Chondrocyte (in vitro differentiated cells): ENCODE results near the gene EFNA2. TPM values are rescaled to one million over a fixed set of nuclear protein-coding genes. Genes with fewer than 3 reads are reported as not detected.
"Not testable (repeated sequence)": the region's sequence is repeated elsewhere in the genome, so short reads cannot be mapped to it uniquely, and the experiment has no call there.

ENCODE experiments used
- DNase-seq: peaks from one replicate; pipeline ENCODE4 v3.0.0; 2021; ENCODE audit warnings: mixed read lengths, low spot score
- H3K27ac Mint-ChIP-seq: one replicate; pipeline ENCODE4 v1.8.0; 2021; ENCODE audit warnings: mild to moderate bottlenecking, moderate library complexity, mixed read lengths; ENCODE audit not compliant: unreplicated experiment
- H3K27me3 Mint-ChIP-seq: 2 replicates; pipeline ENCODE4 v1.8.0; 2021; ENCODE audit warnings: low read depth, mixed read lengths
- H3K36me3 Mint-ChIP-seq: 2 replicates; pipeline ENCODE4 v1.8.0; 2021; ENCODE audit warnings: low read depth, mixed read lengths
- H3K4me1 Mint-ChIP-seq: 2 replicates; pipeline ENCODE4 v1.8.0; 2021; ENCODE audit warnings: low read depth, mild to moderate bottlenecking, mixed read lengths
- H3K4me3 Mint-ChIP-seq: one replicate; pipeline ENCODE4 v1.8.0; 2021; ENCODE audit warnings: mild to moderate bottlenecking, moderate library complexity, mixed read lengths; ENCODE audit not compliant: unreplicated experiment
- H3K9me3 Mint-ChIP-seq: 2 replicates; pipeline ENCODE4 v1.8.0; 2021; ENCODE audit warnings: low read depth, mixed read lengths
- CTCF ChIP-seq: fragments of 200-600 bp; sonication (generic); IDR thresholded peaks from 2 replicates; pipeline ENCODE4 v1.5.0; 2021; ENCODE audit warnings: antibody characterized with exemption, mild to moderate bottlenecking, moderate library complexity
- total RNA-seq: library from RNA; stranded (reverse); gene quantifications from 3 replicates; pipeline ENCODE4 v1.2.1, GENCODE V29; 2021

Gene EFNA2
- total RNA-seq, 1 donor from 2014 or later, result 7.0 TPM

GRCh38 chr19:1298235-1298634 lies 12.6 kb downstream of the EFNA2 start:
- H3K27ac Mint-ChIP-seq, result no peak overlapping the region
- H3K4me1 Mint-ChIP-seq, result no peaks in the 10 kb centered on the region
- TF ChIP-seq CTCF, result no peak
- no peaks in the 10 kb centered on the region for H3K9me3 Mint-ChIP-seq
- H3K36me3 Mint-ChIP-seq, result no peaks in the 10 kb centered on the region
- DNase-seq, result no peak
- H3K27me3 Mint-ChIP-seq, result no peaks in the 10 kb centered on the region
- H3K4me3 Mint-ChIP-seq, result no peak overlapping the region

- no peaks in the 10 kb centered on the region for H3K36me3 Mint-ChIP-seq
- no peaks in the 10 kb centered on the region for H3K4me1 Mint-ChIP-seq
- no peak overlapping the region for H3K27ac Mint-ChIP-seq
- no peaks in the 10 kb centered on the region for H3K9me3 Mint-ChIP-seq
- H3K27me3 Mint-ChIP-seq, result no peaks in the 10 kb centered on the region
- DNase-seq, result no peak
- no peak overlapping the region for H3K4me3 Mint-ChIP-seq
- TF ChIP-seq CTCF, result no peak
Measured at GRCh38 chr19:1299801-1300200, 14.1 kb downstream of the EFNA2 start.

GRCh38 chr19:1300744-1301490 lies 15.2 kb downstream of the EFNA2 start:
- H3K4me1 Mint-ChIP-seq, result no peaks in the 10 kb centered on the region
- no peaks in the 10 kb centered on the region for H3K9me3 Mint-ChIP-seq
- TF ChIP-seq CTCF, result no peak
- no peak overlapping the region for H3K4me3 Mint-ChIP-seq
- H3K27ac Mint-ChIP-seq, result no peak overlapping the region
- no peak for DNase-seq
- H3K27me3 Mint-ChIP-seq, result no peaks in the 10 kb centered on the region
- H3K36me3 Mint-ChIP-seq, result no peaks in the 10 kb centered on the region

GRCh38 chr19:1302533-1303239 lies 17.0 kb downstream of the EFNA2 start:
- Mint-ChIP-seq H3K9me3 (no peaks in the 10 kb centered on the region), H3K27me3 (no peaks in the 10 kb centered on the region), H3K36me3 (no peaks in the 10 kb centered on the region), H3K27ac (no peak overlapping the region), H3K4me3 (no peak overlapping the region), H3K4me1 (no peaks in the 10 kb centered on the region)
- TF ChIP-seq CTCF, result no peak
- DNase-seq, result no peak

GRCh38 chr19:1304197-1304924 lies 18.7 kb downstream of the EFNA2 start:
- no peak for DNase-seq
- Mint-ChIP-seq H3K4me1 (no peaks in the 10 kb centered on the region), H3K9me3 (no peaks in the 10 kb centered on the region), H3K27ac (no peak overlapping the region), H3K4me3 (no peak overlapping the region), H3K36me3 (no peaks in the 10 kb centered on the region), H3K27me3 (no peaks in the 10 kb centered on the region)
- no peak for TF ChIP-seq CTCF

GRCh38 chr19:1305354-1305753 lies 19.7 kb downstream of the EFNA2 start:
- H3K27me3 Mint-ChIP-seq, H3K4me3 Mint-ChIP-seq, DNase-seq, H3K27ac Mint-ChIP-seq, H3K9me3 Mint-ChIP-seq, H3K4me1 Mint-ChIP-seq, H3K36me3 Mint-ChIP-seq: not testable (repeated sequence)
